ENCODE data around the gene ZSWIM4.

- TF ChIP-seq, protein P1, sequence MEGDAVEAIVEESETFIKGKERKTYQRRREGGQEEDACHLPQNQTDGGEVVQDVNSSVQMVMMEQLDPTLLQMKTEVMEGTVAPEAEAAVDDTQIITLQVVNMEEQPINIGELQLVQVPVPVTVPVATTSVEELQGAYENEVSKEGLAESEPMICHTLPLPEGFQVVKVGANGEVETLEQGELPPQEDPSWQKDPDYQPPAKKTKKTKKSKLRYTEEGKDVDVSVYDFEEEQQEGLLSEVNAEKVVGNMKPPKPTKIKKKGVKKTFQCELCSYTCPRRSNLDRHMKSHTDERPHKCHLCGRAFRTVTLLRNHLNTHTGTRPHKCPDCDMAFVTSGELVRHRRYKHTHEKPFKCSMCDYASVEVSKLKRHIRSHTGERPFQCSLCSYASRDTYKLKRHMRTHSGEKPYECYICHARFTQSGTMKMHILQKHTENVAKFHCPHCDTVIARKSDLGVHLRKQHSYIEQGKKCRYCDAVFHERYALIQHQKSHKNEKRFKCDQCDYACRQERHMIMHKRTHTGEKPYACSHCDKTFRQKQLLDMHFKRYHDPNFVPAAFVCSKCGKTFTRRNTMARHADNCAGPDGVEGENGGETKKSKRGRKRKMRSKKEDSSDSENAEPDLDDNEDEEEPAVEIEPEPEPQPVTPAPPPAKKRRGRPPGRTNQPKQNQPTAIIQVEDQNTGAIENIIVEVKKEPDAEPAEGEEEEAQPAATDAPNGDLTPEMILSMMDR (conservative IDR thresholded peaks at IDR 0.05; ENCODE audit: low read depth in 2 of 2) = peak in 1 of 2 experiments; percentile 38; a peak in 2 of 4 replicates
- peak; percentile 36; the same call in 1 of the 2 replicates for TF ChIP-seq POLR2AphosphoS5 (IDR thresholded peaks at IDR 0.05; ENCODE audit: low read depth)
- no peak for TF ChIP-seq EZH2 (IDR thresholded peaks at IDR 0.05; ENCODE audit: low read depth, unreplicated experiment)
- TF ChIP-seq ETS1 (IDR thresholded peaks at IDR 0.05) = no peak
- TF ChIP-seq CREB1 (CRISPR knock-in tag; IDR thresholded peaks at IDR 0.05; ENCODE audit: low read depth) = peak; percentile 46; the same call in 1 of the 2 replicates
- TF ChIP-seq JUNB (IDR thresholded peaks at IDR 0.05; ENCODE audit: unreplicated experiment) = no peak
- TF ChIP-seq ZNF114 (CRISPR knock-in tag; IDR thresholded peaks at IDR 0.05) = no peak
- TF ChIP-seq, protein P2, sequence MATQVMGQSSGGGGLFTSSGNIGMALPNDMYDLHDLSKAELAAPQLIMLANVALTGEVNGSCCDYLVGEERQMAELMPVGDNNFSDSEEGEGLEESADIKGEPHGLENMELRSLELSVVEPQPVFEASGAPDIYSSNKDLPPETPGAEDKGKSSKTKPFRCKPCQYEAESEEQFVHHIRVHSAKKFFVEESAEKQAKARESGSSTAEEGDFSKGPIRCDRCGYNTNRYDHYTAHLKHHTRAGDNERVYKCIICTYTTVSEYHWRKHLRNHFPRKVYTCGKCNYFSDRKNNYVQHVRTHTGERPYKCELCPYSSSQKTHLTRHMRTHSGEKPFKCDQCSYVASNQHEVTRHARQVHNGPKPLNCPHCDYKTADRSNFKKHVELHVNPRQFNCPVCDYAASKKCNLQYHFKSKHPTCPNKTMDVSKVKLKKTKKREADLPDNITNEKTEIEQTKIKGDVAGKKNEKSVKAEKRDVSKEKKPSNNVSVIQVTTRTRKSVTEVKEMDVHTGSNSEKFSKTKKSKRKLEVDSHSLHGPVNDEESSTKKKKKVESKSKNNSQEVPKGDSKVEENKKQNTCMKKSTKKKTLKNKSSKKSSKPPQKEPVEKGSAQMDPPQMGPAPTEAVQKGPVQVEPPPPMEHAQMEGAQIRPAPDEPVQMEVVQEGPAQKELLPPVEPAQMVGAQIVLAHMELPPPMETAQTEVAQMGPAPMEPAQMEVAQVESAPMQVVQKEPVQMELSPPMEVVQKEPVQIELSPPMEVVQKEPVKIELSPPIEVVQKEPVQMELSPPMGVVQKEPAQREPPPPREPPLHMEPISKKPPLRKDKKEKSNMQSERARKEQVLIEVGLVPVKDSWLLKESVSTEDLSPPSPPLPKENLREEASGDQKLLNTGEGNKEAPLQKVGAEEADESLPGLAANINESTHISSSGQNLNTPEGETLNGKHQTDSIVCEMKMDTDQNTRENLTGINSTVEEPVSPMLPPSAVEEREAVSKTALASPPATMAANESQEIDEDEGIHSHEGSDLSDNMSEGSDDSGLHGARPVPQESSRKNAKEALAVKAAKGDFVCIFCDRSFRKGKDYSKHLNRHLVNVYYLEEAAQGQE (IDR thresholded peaks at IDR 0.05; ENCODE audit: unreplicated experiment) = no peak
- no peak for TF ChIP-seq EZH2phosphoT487 (IDR thresholded peaks at IDR 0.05; ENCODE audit: unreplicated experiment)
- TF ChIP-seq STAT1 (IDR thresholded peaks at IDR 0.05; ENCODE audit: unreplicated experiment) = no peak
- TF ChIP-seq NANOG (IDR thresholded peaks at IDR 0.05; ENCODE audit: borderline replicate concordance) = no peak
- TF ChIP-seq, protein P3, sequence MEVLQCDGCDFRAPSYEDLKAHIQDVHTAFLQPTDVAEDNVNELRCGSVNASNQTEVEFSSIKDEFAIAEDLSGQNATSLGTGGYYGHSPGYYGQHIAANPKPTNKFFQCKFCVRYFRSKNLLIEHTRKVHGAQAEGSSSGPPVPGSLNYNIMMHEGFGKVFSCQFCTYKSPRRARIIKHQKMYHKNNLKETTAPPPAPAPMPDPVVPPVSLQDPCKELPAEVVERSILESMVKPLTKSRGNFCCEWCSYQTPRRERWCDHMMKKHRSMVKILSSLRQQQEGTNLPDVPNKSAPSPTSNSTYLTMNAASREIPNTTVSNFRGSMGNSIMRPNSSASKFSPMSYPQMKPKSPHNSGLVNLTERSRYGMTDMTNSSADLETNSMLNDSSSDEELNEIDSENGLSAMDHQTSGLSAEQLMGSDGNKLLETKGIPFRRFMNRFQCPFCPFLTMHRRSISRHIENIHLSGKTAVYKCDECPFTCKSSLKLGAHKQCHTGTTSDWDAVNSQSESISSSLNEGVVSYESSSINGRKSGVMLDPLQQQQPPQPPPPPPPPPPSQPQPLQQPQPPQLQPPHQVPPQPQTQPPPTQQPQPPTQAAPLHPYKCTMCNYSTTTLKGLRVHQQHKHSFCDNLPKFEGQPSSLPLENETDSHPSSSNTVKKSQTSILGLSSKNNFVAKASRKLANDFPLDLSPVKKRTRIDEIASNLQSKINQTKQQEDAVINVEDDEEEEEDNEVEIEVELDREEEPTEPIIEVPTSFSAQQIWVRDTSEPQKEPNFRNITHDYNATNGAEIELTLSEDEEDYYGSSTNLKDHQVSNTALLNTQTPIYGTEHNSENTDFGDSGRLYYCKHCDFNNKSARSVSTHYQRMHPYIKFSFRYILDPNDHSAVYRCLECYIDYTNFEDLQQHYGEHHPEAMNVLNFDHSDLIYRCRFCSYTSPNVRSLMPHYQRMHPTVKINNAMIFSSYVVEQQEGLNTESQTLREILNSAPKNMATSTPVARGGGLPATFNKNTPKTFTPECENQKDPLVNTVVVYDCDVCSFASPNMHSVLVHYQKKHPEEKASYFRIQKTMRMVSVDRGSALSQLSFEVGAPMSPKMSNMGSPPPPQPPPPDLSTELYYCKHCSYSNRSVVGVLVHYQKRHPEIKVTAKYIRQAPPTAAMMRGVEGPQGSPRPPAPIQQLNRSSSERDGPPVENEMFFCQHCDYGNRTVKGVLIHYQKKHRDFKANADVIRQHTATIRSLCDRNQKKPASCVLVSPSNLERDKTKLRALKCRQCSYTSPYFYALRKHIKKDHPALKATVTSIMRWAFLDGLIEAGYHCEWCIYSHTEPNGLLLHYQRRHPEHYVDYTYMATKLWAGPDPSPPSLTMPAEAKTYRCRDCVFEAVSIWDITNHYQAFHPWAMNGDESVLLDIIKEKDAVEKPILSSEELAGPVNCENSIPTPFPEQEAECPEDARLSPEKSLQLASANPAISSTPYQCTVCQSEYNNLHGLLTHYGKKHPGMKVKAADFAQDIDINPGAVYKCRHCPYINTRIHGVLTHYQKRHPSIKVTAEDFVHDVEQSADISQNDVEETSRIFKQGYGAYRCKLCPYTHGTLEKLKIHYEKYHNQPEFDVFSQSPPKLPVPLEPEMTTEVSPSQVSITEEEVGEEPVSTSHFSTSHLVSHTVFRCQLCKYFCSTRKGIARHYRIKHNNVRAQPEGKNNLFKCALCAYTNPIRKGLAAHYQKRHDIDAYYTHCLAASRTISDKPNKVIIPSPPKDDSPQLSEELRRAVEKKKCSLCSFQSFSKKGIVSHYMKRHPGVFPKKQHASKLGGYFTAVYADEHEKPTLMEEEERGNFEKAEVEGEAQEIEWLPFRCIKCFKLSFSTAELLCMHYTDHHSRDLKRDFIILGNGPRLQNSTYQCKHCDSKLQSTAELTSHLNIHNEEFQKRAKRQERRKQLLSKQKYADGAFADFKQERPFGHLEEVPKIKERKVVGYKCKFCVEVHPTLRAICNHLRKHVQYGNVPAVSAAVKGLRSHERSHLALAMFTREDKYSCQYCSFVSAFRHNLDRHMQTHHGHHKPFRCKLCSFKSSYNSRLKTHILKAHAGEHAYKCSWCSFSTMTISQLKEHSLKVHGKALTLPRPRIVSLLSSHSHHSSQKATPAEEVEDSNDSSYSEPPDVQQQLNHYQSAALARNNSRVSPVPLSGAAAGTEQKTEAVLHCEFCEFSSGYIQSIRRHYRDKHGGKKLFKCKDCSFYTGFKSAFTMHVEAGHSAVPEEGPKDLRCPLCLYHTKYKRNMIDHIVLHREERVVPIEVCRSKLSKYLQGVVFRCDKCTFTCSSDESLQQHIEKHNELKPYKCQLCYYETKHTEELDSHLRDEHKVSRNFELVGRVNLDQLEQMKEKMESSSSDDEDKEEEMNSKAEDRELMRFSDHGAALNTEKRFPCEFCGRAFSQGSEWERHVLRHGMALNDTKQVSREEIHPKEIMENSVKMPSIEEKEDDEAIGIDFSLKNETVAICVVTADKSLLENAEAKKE (CRISPR knock-in tag; IDR thresholded peaks at IDR 0.05) = no peak
Measured at GRCh38 chr19:13842291-13843103, 47.3 kb downstream of the ZSWIM4 start.

All from GM23338 (cell line).